LNCAP (cell line): Measurements from ENCODE around the gene UGT2B7.

Source experiments
- TF ChIP-seq, protein P1 (sequence below): fragments of 450-650 bp; IDR thresholded peaks from 2 replicates; pipeline ENCODE4 v1.5.1; 2017; ENCODE audit warnings: mild to moderate bottlenecking

UGT2B7 gene

DNA sequence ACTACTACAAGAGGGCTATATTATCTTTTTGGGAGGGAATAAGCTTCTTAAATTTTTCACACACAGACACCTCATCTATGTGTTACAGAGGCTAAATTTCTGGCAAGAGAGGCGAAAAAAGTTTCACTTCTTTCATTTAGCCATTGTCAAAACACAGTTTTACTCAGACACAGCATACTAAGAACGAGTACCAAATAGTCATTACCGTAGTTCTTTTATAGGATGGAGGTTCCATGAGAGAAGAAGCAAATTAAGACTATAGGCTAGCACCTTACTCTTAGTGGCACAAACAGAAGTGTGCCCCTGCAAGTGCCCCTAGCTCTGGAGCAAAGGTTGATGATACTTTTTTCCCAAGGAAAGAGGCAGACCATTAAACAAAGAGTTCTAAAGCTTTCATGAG, 26.2 kb downstream of the UGT2B7 start:
- TF ChIP-seq, protein P1, sequence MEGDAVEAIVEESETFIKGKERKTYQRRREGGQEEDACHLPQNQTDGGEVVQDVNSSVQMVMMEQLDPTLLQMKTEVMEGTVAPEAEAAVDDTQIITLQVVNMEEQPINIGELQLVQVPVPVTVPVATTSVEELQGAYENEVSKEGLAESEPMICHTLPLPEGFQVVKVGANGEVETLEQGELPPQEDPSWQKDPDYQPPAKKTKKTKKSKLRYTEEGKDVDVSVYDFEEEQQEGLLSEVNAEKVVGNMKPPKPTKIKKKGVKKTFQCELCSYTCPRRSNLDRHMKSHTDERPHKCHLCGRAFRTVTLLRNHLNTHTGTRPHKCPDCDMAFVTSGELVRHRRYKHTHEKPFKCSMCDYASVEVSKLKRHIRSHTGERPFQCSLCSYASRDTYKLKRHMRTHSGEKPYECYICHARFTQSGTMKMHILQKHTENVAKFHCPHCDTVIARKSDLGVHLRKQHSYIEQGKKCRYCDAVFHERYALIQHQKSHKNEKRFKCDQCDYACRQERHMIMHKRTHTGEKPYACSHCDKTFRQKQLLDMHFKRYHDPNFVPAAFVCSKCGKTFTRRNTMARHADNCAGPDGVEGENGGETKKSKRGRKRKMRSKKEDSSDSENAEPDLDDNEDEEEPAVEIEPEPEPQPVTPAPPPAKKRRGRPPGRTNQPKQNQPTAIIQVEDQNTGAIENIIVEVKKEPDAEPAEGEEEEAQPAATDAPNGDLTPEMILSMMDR: no peak

DNA sequence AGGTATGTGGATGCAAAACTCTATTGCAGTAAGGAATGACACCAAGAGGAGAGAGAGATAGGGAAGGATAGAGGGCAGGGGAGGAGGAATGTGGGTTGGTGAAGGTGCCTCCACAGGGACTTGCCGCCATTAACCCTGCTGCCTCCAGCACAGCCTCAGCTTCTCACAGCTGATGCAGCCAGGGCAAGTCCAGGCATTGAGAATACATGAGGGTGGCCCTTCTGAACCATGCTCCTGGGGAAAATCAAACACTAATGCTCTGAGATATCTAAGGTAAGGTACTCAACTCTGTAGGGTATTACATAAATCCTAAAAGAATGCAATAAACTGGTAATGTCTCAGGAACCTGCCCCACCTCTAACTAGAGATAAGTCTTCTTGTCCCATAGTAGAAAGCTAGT, 28.7 kb downstream of the UGT2B7 start:
- TF ChIP-seq, protein P1: no peak

DNA sequence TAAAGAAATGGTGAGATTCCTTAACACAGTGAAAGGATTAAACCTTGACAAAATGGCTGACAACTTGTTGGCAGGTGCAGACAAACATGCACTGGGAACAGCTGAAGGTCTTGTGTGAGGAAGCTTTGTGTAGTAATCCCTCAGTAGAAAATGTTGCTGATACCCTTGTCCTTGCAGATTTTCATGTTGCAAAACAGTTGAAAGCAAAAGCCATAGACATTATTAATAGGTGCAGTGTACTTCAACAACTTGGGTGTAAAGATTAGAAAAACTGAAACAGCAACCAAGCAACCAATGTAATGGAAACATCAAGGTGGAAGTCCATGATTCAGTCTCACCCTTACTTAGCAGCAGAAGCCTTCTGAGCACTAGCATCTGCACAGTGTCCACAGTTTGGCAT, 29.8 kb downstream of the UGT2B7 start:
- TF ChIP-seq, protein P1: no peak

DNA sequence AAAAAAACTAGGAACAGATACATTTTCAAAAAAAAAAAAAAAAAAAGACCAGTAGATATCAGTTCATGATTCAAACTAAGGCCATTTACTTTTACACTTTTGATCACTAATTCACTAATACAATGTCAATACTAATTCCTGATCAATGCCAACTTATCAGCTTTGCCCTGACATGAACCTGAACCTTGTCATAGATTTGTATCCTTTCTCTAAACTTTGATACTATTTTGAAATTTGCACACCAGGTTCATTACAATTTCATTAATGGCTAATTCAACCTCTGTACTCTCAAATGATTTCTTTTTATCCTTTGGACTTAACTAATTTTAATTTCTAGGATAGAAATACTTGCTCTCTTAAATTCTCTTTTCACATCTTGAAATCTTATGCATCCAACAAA, 37.7 kb downstream of the UGT2B7 start:
- TF ChIP-seq, protein P1: no peak

DNA sequence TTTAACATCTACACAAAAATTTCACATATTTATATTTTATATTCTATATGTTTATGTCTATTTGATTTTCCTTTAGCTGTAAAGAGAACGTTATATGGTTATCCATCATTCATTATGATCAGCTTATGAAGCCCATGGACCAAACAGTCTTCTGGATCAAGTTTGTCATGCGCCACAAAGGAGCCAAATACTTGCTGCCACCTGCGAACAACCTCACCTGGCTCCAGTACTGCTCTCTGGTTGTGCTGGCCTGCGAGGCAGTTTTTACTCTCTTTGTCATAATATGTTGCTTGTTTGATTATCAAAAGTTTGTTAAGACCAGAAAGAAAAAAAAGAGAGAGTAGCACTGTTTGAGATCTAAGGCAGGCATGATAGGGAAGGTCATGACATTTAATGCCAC, 38.2 kb downstream of the UGT2B7 start:
- TF ChIP-seq, protein P1: no peak

DNA sequence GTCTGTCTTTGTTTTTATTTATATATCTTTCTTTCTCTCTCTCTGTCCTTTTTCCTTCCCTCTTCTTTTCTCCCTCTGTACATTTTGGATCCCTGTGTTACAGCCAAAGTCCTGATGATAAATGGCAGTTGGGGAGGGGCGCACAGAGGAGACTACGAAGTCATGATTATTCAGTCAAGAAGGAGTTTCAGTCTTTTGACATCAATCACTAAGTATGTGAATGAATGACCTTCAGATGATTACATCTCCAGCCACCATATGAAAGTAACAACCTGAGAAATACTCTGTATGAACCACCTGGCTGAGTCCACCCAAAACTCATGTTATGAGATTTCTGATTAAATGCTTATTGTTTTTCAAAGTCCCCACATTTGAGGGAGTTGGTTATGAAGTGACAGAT, 45.0 kb downstream of the UGT2B7 start:
- TF ChIP-seq, protein P1: no peak

DNA sequence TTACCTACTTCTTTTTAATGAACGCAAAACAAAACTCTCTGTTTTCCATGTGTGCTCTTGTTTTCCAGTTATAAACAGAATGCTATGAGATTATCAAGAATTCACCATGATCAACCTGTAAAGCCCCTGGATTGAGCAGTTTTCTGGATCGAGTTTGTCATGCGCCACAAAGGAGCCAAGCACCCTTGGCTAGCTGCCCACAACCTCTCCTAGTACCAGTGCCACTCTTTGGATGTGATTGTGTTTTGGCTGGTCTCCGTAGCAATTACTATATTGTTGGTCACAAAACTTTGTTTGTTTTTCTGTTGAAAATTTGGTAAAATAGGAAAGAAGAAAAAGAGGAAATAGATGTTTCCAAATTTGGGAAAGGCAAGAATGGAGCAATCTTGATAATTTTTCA, 51.1 kb downstream of the UGT2B7 start:
- TF ChIP-seq, protein P1: no peak

DNA sequence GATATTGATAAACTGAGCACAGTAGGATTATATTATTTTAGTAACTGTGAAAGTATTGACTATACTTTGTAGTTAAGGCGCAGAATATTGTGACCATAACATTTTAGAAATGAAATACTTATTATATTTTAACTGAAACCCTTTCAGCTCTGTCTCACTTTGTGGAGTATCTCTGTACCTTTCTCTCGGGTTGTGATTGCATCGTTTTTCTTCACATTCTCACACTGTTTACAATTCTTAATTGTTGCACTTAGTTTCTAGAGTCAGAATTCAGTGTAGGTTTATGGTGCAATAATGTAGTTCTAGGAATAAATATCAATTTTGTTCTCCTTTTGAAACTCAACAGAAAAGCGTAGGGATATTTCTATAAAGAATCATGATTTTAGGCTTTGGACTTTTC, 57.7 kb downstream of the UGT2B7 start:
- TF ChIP-seq, protein P1: no peak
